GM12878 (cell line): ENCODE data around the gene CLCNKA. TPM values are rescaled to one million over a fixed set of nuclear protein-coding genes. Genes with fewer than 3 reads are reported as not detected.

Experiments
- CUX1 ChIP-seq: IDR thresholded peaks from 2 replicates; pipeline ENCODE4 v1.6.1; 2012; ENCODE audit warnings: improper control_type of control experiment, low read depth, low read length; ENCODE audit not compliant: insufficient replicate concordance
- SUZ12 ChIP-seq: fragments of 200-600 bp; sonication (generic); IDR thresholded peaks from one replicate; pipeline ENCODE4 v1.6.1; 2018; ENCODE audit warnings: antibody characterized with exemption, mild to moderate bottlenecking; ENCODE audit not compliant: unreplicated experiment
- ZBTB40 ChIP-seq: fragments of 450-650 bp; IDR thresholded peaks from 2 replicates; pipeline ENCODE4 v1.6.1; 2016; ENCODE audit warnings: mild to moderate bottlenecking, moderate library complexity, borderline replicate concordance
- polyA plus RNA-seq, 11 experiments: library from polyadenylated mRNA; depleted of rRNA in 4 of 11; unstranded in 6 of 11; stranded (reverse) in 5 of 11; fragments of >200 nt; fragmentation: Nextera tagmentation in 4 of 11; fragmentation: Illumina TruSeq in 1 of 11; extraction: Ambion mirVana in 4 of 11; extraction: Trizol in 1 of 11; gene quantifications; 1 replicate in 1 of 11; 2 replicates in 10 of 11; pipeline versions ENCODE4 v1.2.1 to v1.2.3, GENCODE V29; 2011 to 2016; ENCODE audit warnings: inconsistent platforms in 2 of 11, missing spikeins in 2 of 11, low read depth in 1 of 11
- total RNA-seq, 4 experiments: library from RNA; depleted of rRNA in 3 of 4; stranded (reverse); fragments of >200 nt in 3 of 4; fragmentation: Illumina TruSeq in 1 of 4; extraction: Trizol in 1 of 4; gene quantifications; 2 replicates each; pipeline versions ENCODE4 v1.2.1 to v1.2.3, GENCODE V29; 2013 to 2021

The CLCNKA gene
- total and polyA plus RNA-seq, 10 of the 15 experiments (the other 5 are each of a cell fraction or from before 2014, with no cell fraction given): 0.02 to 0.15 (median 0.08) TPM; not detected in 6

- TF ChIP-seq CUX1 (no peak), ZBTB40 (no peak), SUZ12 (no peak)
These were observed 55.8 kb downstream of the CLCNKA start (continued) for GRCh38 chr1:16077406-16078245.
